Heart left ventricle (tissue), 16 donors: ENCODE measurements around the gene FBXO34. TPM values are rescaled to one million over a fixed set of nuclear protein-coding genes. Genes with fewer than 3 reads are reported as not detected.

Experiments used
- ATAC-seq, 4 donors: fragments of 200-7000 bp; cut with Tn5 transposase; one replicate each; pipeline ENCODE4 v1.9.1; 2020 to 2022; ENCODE audit warnings: moderate library complexity in 4 of 4, mild to moderate bottlenecking in 3 of 4, moderate number of reproducible peaks in 1 of 4
- DNase-seq, 5 donors: peaks; one replicate each; pipeline ENCODE4 v3.0.0-alpha.2; 2020
- H3K27ac ChIP-seq, 12 donors: fragments of 200-600 bp; sonication (generic) in 4 of 12; one replicate each; pipeline versions ENCODE4 v1.5.0 to v1.8.0; 2016 to 2022; ENCODE audit warnings: mild to moderate bottlenecking in 2 of 12
- H3K27me3 ChIP-seq, 9 donors: fragments of 200-600 bp; sonication (generic) in 2 of 9; one replicate each; pipeline versions ENCODE4 v1.5.1 to v1.8.0; 2016 to 2022; ENCODE audit warnings: mild to moderate bottlenecking in 3 of 9
- H3K36me3 ChIP-seq, 9 donors: fragments of 200-600 bp; sonication (generic) in 2 of 9; one replicate each; pipeline versions ENCODE4 v1.5.0 to v1.8.0; 2018 to 2022; ENCODE audit warnings: mild to moderate bottlenecking in 2 of 9
- H3K4me1 ChIP-seq, 12 donors: fragments of 200-600 bp; sonication (generic) in 4 of 12; one replicate each; pipeline versions ENCODE4 v1.5.0 to v1.8.0; 2016 to 2022; ENCODE audit warnings: mild to moderate bottlenecking in 3 of 12
- H3K4me3 ChIP-seq, 12 donors: fragments of 200-600 bp; sonication (generic) in 4 of 12; one replicate each; pipeline versions ENCODE4 v1.5.0 to v1.8.0; 2017 to 2022; ENCODE audit warnings: mild to moderate bottlenecking in 9 of 12, moderate library complexity in 4 of 12
- H3K9me3 ChIP-seq, 12 donors: fragments of 200-600 bp; sonication (generic) in 4 of 12; one replicate each; pipeline versions ENCODE4 v1.5.0 to v1.8.0; 2016 to 2022; ENCODE audit warnings: mild to moderate bottlenecking in 1 of 12
- POLR2A ChIP-seq, 2 donors: fragments of 450-650 bp; IDR thresholded peaks; one replicate each; pipeline ENCODE4 v1.6.1; 2017; ENCODE audit warnings: antibody characterized with exemption in 2 of 2, mild to moderate bottlenecking in 2 of 2, moderate library complexity in 2 of 2
- WGBS, 4 donors: extraction: QIAGEN DNeasy Blood & Tissue Kit in 2 of 4; methylation state at CpG; one replicate each; pipeline versions ENCODE4 v1.1.5 to v1.1.7; 2013 to 2018; 5-methylcytosine and 5-hydroxymethylcytosine counted together
- intact Hi-C, 10 donors: fragments of 100-400 bp; cut with DNase I; formaldehyde crosslinking; loops; one replicate each; pipeline versions ENCODE4 v1.11.1 to v1.14.2; 2022
- polyA plus RNA-seq, 2 donors: library from polyadenylated mRNA; stranded (reverse); fragments of 200-250 nt; gene quantifications; one replicate each; pipeline ENCODE4 v1.2.3, GENCODE V29; 2013
- total RNA-seq, 9 donors: library from RNA; depleted of rRNA in 2 of 9; stranded (reverse); fragments of >200 nt in 2 of 9; fragmentation: NEBNext Ultra II Directional in 3 of 9; extraction: Animal tissue kit (Norgen Biotek cat#: 25700) in 3 of 9; gene quantifications; one replicate each; pipeline versions ENCODE4 v1.1.0 to v1.2.4, GENCODE V29; 2016 to 2023
- TF ChIP-seq, protein P1 (sequence below), 12 donors: fragments of 200-600 bp; sonication (generic) in 4 of 12; IDR thresholded peaks; one replicate each; pipeline versions ENCODE4 v1.5.0 to v1.8.0; 2018 to 2022; ENCODE audit warnings: antibody characterized with exemption in 12 of 12, mild to moderate bottlenecking in 5 of 12
- donor health status: ischemic (EF 13 %, LVEDD 7.1; RV severe dilation, severe dysfunction).
- donor health status: healthy with polysubstance abuse.
- donor health status: DM: no; HTN: yes; CAD: no.
- donor health status: DM: no; HTN: no; CAD: no.
- donor health status: ischemic (EF 25% LVEDD 6.9; RV normal size, moderate dysfunction).
- donor health status: ischemic (EF 25% LVEDD 5.7; RV mildly dilated, moderate dysfunction).
- donor health status: healthy.
- donor health status: DM: yes; HTN: yes; CAD: no.
- donor health status: ischemic (EF 35%, LVEDD 5.7; RV mildly dilated, moderate dysfunction).
- donor health status: nonischemic (EF 11% LVEDD 7.7; RV severe dilation, severe dysfunction).
- donor health status: DM: yes; HTN: yes; CAD: no.
- donor health status: PGD.
- donor health status: ischemic (EF 29% LVEDD 5.4; RV normal size, mild dysfunction).
- donor health status: nonischemic (EF 23%, LVEDD 6.1; RV moderate dilation, normal function).

The FBXO34 gene
- total and polyA plus RNA-seq, 11 donors = 8.0 to 33.4 (median 21.1) TPM

DNA sequence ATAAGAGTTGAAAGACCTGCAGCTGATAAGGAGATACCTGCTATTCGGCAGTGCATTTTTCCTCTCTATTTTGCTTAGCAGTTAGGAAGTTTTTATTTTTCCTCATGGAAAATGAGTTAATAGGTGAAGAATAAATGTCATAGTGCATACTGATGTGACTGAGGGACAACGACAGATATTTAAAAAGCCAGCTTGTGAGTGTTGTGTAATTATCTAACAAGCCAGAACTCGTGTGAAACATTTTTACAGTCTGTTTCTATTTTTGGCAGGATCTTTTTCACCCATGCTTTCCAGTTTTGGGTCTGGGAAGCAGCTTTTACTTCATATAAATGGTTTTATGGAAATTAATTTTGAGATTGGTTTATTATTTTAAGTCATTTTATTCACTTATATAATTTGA, 2.9 kb downstream of the FBXO34 start:
- Histone ChIP-seq H3K4me1 (peaks cover 3 to 67% (median 41%) of the 10 kb centered on the region in 12 donors), H3K36me3 (peaks cover 0 to 5% (median 0%) of the 10 kb centered on the region in 9 donors), H3K27me3 (no peaks in the 10 kb centered on the region), H3K4me3 (peak overlapping the region in 10 of 12 donors; percentile 15 to 99 (median 95)), H3K9me3 (no peaks in the 10 kb centered on the region), H3K27ac (peak overlapping the region in 11 of 12 donors; percentile 73 to 97 (median 93))
- intact Hi-C loops = loop anchor here in 7 of 10 donors (5.0 to 10.0 kb wide), 6 partner anchors 33 to 308 kb away; partner anchors contain the start of genes ATG14 (in 4 of the 7) and KTN1 (in 1 of the 7)
- no peak for TF ChIP-seq POLR2A (IDR thresholded peaks at IDR 0.05)
- TF ChIP-seq, protein P1, sequence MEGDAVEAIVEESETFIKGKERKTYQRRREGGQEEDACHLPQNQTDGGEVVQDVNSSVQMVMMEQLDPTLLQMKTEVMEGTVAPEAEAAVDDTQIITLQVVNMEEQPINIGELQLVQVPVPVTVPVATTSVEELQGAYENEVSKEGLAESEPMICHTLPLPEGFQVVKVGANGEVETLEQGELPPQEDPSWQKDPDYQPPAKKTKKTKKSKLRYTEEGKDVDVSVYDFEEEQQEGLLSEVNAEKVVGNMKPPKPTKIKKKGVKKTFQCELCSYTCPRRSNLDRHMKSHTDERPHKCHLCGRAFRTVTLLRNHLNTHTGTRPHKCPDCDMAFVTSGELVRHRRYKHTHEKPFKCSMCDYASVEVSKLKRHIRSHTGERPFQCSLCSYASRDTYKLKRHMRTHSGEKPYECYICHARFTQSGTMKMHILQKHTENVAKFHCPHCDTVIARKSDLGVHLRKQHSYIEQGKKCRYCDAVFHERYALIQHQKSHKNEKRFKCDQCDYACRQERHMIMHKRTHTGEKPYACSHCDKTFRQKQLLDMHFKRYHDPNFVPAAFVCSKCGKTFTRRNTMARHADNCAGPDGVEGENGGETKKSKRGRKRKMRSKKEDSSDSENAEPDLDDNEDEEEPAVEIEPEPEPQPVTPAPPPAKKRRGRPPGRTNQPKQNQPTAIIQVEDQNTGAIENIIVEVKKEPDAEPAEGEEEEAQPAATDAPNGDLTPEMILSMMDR (IDR thresholded peaks at IDR 0.05) = no peak
- DNase-seq (no peak), ATAC-seq (no peak)
- 20 to 31% (median 25%) methylated on average over 3 of the region's 3 CpGs for WGBS, 4 donors

DNA sequence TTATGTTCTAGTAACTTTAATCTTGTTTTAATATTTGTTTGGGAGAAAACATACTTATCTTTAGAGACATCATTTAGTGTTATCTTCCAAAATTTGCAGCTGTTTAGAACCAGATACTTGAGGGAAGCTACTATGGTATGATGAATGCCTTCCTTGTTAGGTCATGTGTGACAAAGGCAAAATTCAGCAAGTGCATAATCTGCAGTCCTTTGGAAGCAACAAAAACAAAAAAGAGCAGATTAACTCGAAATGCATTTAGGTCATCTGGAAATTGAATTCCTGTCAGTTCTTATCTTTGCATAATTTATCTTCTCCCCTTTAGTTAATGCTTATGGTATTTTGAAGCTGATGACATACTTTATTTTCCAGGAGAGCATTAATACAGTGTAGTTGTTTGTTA, 3.5 kb downstream of the FBXO34 start:
- TF ChIP-seq POLR2A (IDR thresholded peaks at IDR 0.05) = no peak
- TF ChIP-seq, protein P1 (IDR thresholded peaks at IDR 0.05) = no peak
- ATAC-seq (no peak), DNase-seq (no peak)
- peaks cover 3 to 67% (median 41%) of the 10 kb centered on the region in 12 donors for H3K4me1 ChIP-seq
- intact Hi-C loops = loop anchor here in 7 of 10 donors (5.0 to 10.0 kb wide), 6 partner anchors 33 to 308 kb away; partner anchors contain the start of genes ATG14 (in 4 of the 7) and KTN1 (in 1 of the 7)
- H3K4me3 ChIP-seq = no peak overlapping the region
- no peaks in the 10 kb centered on the region for H3K27me3 ChIP-seq
- H3K36me3 ChIP-seq = peaks cover 0 to 5% (median 0%) of the 10 kb centered on the region in 9 donors
- WGBS, 4 donors = 7 to 27% (median 14%) methylated on average over 1 of the region's 1 CpG
- H3K9me3 ChIP-seq = no peaks in the 10 kb centered on the region
- H3K27ac ChIP-seq = peak overlapping the region in 8 of 12 donors; percentile 28 to 97 (median 94)

DNA sequence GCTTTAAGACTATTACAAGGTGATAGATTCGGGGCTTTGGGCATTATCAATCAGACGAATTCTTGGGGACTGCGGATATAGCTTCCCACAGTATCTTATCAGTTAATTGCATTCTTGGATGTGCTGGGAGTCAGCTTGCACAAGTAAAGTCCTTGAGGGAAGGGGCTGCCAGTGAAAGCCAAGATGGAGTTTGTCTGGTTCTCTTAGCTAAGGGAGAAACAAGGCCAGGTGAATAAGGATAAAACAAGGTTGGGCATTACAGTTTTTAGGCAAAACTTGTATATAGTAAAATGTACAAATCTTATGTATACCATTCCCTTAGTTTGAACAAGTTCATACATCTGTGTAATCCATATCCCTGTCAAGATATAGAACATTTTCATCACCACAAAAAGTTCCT, 5.5 kb downstream of the FBXO34 start:
- TF ChIP-seq, protein P1 (IDR thresholded peaks at IDR 0.05) = no peak
- no peak for TF ChIP-seq POLR2A (IDR thresholded peaks at IDR 0.05)
- no peaks in the 10 kb centered on the region for H3K27me3 ChIP-seq
- WGBS, 4 donors = 37 to 49% (median 42%) methylated on average over 3 of the region's 3 CpGs
- H3K4me1 ChIP-seq = peaks cover 3 to 67% (median 40%) of the 10 kb centered on the region in 12 donors
- no peak overlapping the region for H3K27ac ChIP-seq
- intact Hi-C loops = loop anchor here in 1 of 10 donors (10.0 kb wide), 1 partner anchor 138 kb away; the partner anchor contains the start of gene ATG14
- H3K9me3 ChIP-seq = no peaks in the 10 kb centered on the region
- DNase-seq (no peak), ATAC-seq (no peak)
- H3K4me3 ChIP-seq = no peak overlapping the region
- H3K36me3 ChIP-seq = peaks cover 0 to 5% (median 0%) of the 10 kb centered on the region in 9 donors

DNA sequence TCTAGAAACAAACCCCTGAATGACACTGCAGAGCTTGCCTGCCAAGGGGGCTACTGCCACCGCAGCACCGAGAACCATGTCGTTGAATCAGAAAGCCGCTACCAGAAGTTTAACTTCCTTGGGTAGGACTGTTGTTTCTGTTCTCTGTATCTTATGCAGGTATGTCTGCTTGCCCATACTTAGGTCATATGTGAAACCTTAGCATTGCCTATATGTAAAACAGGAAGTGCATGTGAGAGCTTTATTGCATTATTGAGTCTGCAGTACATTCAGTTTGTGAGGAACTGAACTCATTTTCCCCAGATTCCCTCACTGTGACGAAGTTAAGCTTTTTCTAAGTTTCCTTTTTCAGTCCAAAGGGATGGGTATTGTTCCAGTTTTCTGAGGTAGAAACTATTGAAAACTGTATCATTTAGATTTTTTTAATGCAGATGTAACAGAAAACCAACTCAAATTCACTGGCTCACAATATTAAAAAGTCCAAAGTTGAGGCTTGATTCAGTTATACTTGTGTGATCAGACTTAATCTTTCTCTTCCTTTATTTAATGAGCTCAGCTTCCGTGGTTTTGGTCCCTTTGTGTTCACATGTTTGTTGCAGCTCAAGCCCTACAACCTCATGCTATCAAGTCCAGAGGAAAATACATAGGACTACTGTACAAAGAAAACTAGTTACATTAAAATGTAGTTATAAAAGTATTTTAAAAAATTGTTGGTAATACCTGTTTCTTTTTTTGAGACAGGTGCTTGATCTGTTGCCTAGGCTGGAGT, 6.9 kb downstream of the FBXO34 start:
- Histone ChIP-seq H3K9me3 (no peaks in the 10 kb centered on the region), H3K4me3 (no peak overlapping the region), H3K27me3 (no peaks in the 10 kb centered on the region), H3K36me3 (peaks cover 0 to 5% (median 0%) of the 10 kb centered on the region in 9 donors), H3K27ac (peak overlapping the region in 3 of 12 donors; percentile 9 to 44 (median 25)), H3K4me1 (peaks cover 3 to 70% (median 40%) of the 10 kb centered on the region in 12 donors)
- no peak for ATAC-seq
- DNase-seq = no peak
- 62 to 83% (median 74%) methylated on average over 6 of the region's 6 CpGs for WGBS, 4 donors
- intact Hi-C loops = loop anchor here in 1 of 10 donors (10.0 kb wide), 1 partner anchor 137 kb away; the partner anchor contains the start of gene ATG14
- TF ChIP-seq, protein P1 (IDR thresholded peaks at IDR 0.05) = no peak
- no peak for TF ChIP-seq POLR2A (IDR thresholded peaks at IDR 0.05)
